GM21515 (cell line): ENCODE measurements around the gene CASK.

Experiments used
- ATAC-seq: cut with Tn5 transposase; IDR thresholded peaks from one replicate; pipeline ENCODE4 v1.9.1; 2021; ENCODE audit not compliant: unreplicated experiment

Gene CASK

GRCh38 chrX:41590641-41591040 is 332.7 kb downstream of the CASK start:
- ATAC-seq: no peak

- ATAC-seq: no peak
Measured at GRCh38 chrX:41589634-41590270, 333.6 kb downstream of the CASK start.

GRCh38 chrX:41588271-41588670 is 335.1 kb downstream of the CASK start:
- no peak for ATAC-seq

GRCh38 chrX:41580423-41581064 is 342.8 kb downstream of the CASK start:
- no peak for ATAC-seq

GRCh38 chrX:41563876-41564275 is 359.5 kb downstream of the CASK start:
- no peak for ATAC-seq

- peak; percentile 93 for ATAC-seq
Measured at GRCh38 chrX:41561045-41561444, 362.3 kb downstream of the CASK start.

GRCh38 chrX:41559235-41560052 is 363.9 kb downstream of the CASK start:
- no peak for ATAC-seq

- ATAC-seq: no peak
Measured at GRCh38 chrX:41558531-41558930, 364.8 kb downstream of the CASK start.

GRCh38 chrX:41556958-41557357 is 366.4 kb downstream of the CASK start:
- no peak for ATAC-seq

- no peak for ATAC-seq
Measured at GRCh38 chrX:41553688-41554087, 369.7 kb downstream of the CASK start.

- ATAC-seq: no peak
Measured at GRCh38 chrX:41548411-41548810, 374.9 kb downstream of the CASK start.

GRCh38 chrX:41543668-41544067 is 379.7 kb downstream of the CASK start:
- ATAC-seq: no peak

GRCh38 chrX:41543025-41543424 is 380.3 kb downstream of the CASK start:
- no peak for ATAC-seq

- no peak for ATAC-seq
Measured at GRCh38 chrX:41542536-41542935, 380.8 kb downstream of the CASK start.

GRCh38 chrX:41542135-41542534 is 381.2 kb downstream of the CASK start:
- ATAC-seq: no peak

- no peak for ATAC-seq
Measured at GRCh38 chrX:41541386-41541785, 382.0 kb downstream of the CASK start.

- ATAC-seq: no peak
Measured at GRCh38 chrX:41538707-41539106, 384.6 kb downstream of the CASK start.

- no peak for ATAC-seq
Measured at GRCh38 chrX:41530085-41530484, 393.3 kb downstream of the CASK start.

- ATAC-seq: no peak
Measured at GRCh38 chrX:41529221-41529620, 394.1 kb downstream of the CASK start.

GRCh38 chrX:41528784-41529183 is 394.6 kb downstream of the CASK start:
- ATAC-seq: no peak

GRCh38 chrX:41526925-41527324 is 396.4 kb downstream of the CASK start:
- no peak for ATAC-seq

GRCh38 chrX:41526271-41526670 is 397.1 kb downstream of the CASK start:
- ATAC-seq: no peak
